HG03565 (cell line): ENCODE measurements around the gene FOSB.

Experiments
- ATAC-seq: cut with Tn5 transposase; IDR thresholded peaks from one replicate; pipeline ENCODE4 v1.9.1; 2021; ENCODE audit warnings: mild to moderate bottlenecking, moderate library complexity; ENCODE audit not compliant: unreplicated experiment

FOSB gene

GRCh38 chr19:45442408-45442777 is 25.4 kb upstream of the FOSB start:
- ATAC-seq = no peak

GRCh38 chr19:45442778-45443461 is 24.9 kb upstream of the FOSB start:
- ATAC-seq = no peak

GRCh38 chr19:45443462-45444317 is 24.1 kb upstream of the FOSB start:
- ATAC-seq = no peak

- no peak for ATAC-seq
These were observed 23.3 kb upstream of the FOSB start for GRCh38 chr19:45444318-45445041.

GRCh38 chr19:45445139-45445538 is 22.7 kb upstream of the FOSB start:
- ATAC-seq = no peak

- ATAC-seq = no peak
These were observed 21.5 kb upstream of the FOSB start for GRCh38 chr19:45446295-45446694.

GRCh38 chr19:45446944-45447343 is 20.9 kb upstream of the FOSB start:
- no peak for ATAC-seq

GRCh38 chr19:45448425-45448756 is 19.4 kb upstream of the FOSB start:
- ATAC-seq = no peak

- no peak for ATAC-seq
These were observed 18.9 kb upstream of the FOSB start for GRCh38 chr19:45448887-45449299.

- no peak for ATAC-seq
These were observed 17.8 kb upstream of the FOSB start for GRCh38 chr19:45450012-45450333.

- ATAC-seq = no peak
These were observed 16.5 kb upstream of the FOSB start for GRCh38 chr19:45451131-45451849.

GRCh38 chr19:45451850-45452387 is 15.9 kb upstream of the FOSB start:
- ATAC-seq = no peak

- ATAC-seq = no peak
These were observed 11.9 kb upstream of the FOSB start for GRCh38 chr19:45455707-45456499.

GRCh38 chr19:45456500-45456815 is 11.3 kb upstream of the FOSB start:
- ATAC-seq = no peak

- ATAC-seq = no peak
These were observed 10.0 kb upstream of the FOSB start for GRCh38 chr19:45457776-45458175.

GRCh38 chr19:45460807-45461347 is 6.9 kb upstream of the FOSB start:
- ATAC-seq = no peak

- no peak for ATAC-seq
These were observed 5.6 kb upstream of the FOSB start for GRCh38 chr19:45462174-45462573.

- ATAC-seq = no peak
These were observed 4.6 kb upstream of the FOSB start for GRCh38 chr19:45463241-45463640.

GRCh38 chr19:45464274-45464673 is 3.5 kb upstream of the FOSB start:
- no peak for ATAC-seq

- ATAC-seq = no peak
These were observed 2.8 kb upstream of the FOSB start for GRCh38 chr19:45464852-45465441.
